GM19351 (cell line): ENCODE measurements around the gene ZNF185.

Experiments used
- ATAC-seq: cut with Tn5 transposase; IDR thresholded peaks from one replicate; pipeline ENCODE4 v1.9.1; 2021; ENCODE audit warnings: mild to moderate bottlenecking, moderate library complexity; ENCODE audit not compliant: unreplicated experiment

ZNF185 gene

DNA sequence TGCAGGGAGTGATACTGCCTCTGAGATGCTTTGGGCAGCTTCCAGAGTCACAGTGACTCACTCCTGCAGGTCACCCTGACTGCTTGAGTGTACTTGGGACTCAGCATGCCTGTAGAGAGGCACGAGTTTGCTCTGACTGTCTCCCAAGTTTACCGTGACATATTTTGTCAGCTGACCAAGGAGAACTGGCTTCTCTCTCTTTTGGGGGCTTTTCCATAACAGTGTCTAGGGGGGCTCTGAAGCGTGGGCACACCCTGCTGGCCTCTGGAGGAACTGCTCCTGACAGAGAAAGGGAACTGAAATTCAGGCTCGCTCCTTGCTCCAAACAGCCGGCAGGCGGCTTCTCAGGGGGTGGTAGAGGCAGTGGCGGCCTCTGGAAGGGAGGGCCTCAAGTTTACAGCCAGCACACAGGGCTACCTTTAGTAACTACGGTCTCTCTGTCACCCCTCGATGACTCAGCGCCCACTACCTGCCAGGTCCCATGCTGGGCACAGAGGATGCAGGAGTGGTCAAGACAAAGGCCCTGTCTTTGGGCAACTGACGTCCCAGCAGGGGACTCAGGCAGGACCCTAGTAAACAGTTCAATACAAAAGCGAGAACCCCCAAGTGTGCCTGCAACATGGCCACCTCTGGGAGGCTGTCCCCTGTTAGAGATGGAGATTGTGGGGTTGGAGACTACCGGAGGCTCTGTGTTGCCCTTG, 17.8 kb downstream of the ZNF185 start:
- ATAC-seq, result peak; percentile 89

DNA sequence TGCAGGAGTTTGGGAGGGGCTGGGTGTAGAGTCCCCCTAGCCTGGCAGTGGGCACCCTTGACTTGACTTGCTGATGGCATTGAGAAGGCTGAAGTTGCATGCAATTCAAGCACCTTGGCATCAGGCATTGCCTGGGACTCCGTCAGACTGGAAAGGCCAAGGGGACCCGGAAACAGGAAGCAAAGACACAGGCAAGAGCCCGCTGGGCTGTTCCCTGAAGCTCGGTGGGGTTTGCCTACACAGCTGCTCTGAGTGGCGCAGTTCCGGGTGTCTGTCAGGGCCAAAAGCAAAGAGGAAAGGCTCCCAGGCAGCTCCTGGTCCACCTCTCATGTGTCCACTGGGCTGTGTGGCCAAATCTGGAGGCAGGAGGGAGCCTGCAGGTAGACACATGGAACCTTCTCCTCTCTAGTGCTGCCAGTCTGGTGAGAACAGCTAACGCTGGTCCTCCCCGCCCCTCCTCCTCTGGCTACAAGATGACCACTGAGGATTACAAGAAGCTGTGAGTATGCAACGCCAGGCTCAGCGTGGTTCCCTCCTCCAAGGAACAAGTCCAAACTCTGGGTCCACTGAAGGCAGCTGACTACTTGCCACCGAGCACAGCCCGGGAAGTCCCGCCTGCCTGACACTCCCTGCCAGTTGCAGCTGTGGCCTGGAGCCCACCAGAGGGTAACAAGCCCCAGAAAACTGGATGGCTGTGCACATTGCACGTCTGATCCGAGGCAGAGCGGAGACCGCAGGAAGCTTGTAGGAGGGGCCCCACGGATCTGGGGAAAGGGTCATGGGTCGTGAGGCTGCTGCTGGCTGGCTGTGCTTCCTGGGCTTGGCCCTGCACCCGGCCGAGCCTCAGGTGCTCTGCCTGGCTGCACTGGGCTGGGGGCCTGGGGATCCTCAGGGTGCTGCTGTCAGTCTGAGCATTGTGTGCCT, 20.1 kb downstream of the ZNF185 start:
- ATAC-seq, result no peak

- ATAC-seq, result no peak
Observed at GRCh38 chrX:152918707-152919106, 20.8 kb downstream of the ZNF185 start.

GRCh38 chrX:152923599-152923998, 25.7 kb downstream of the ZNF185 start:
- ATAC-seq, result no peak

DNA sequence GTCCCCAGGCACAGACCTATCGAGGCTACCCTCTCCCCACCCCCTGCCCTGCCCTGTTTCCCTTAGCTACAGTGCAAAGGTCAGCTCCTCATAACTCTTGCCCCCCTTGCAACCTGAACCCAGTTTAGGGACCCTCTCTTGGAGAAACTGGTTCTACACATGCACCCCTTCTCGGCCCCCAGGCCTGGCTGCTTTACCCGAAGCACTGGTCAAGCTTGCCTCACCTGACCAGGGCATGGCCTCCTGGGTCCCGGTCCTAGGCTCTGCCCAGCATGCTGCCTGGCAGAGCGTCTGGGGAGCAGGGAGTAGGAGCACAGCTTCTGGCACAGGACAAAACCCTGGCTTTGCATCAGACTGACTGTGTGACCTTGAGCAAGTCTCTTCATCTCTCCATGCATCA, 28.0 kb downstream of the ZNF185 start:
- no peak for ATAC-seq

DNA sequence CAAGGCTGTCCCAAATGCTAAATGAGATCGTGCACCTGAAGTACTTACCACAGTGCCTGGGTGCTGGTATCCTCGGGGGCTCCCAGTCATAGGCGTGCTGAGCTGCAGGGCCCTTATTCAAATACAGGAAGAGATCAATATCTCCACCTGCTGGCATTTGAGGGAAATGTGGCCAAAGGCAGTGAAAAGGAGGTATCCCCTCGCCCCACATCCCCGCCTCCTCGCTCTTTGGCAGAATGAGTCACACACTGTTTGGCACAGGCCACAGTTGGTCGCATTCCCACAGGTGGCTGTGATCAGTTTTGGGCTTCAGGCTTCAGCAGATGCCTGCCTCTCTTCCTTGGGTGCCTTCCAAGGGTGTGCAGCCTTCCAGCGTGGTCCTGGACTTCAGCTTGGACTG, 28.4 kb downstream of the ZNF185 start:
- peak; percentile 89 for ATAC-seq

DNA sequence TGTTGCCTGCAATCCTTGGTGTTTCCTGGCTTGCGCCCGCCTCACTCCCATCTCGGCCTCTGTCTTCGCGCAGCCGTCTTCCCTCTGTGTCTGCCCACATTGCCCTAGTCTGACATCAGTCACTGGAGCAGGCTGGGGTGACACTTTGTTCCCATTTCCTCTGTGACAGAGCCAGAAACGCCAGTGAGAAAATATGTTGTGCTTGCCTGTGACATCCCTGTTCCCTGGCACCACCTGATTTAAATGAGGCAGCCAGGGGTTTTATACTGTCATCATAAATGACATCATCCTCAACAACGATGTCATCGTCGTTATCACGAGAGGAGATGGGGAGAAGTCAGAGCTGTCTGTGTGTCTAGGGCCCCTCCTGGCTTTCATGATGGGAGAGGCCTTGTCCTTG, 29.1 kb downstream of the ZNF185 start:
- ATAC-seq, result no peak

GRCh38 chrX:152927858-152928760, 30.2 kb downstream of the ZNF185 start:
- ATAC-seq, result no peak

GRCh38 chrX:152928761-152929400, 31.0 kb downstream of the ZNF185 start:
- no peak for ATAC-seq

DNA sequence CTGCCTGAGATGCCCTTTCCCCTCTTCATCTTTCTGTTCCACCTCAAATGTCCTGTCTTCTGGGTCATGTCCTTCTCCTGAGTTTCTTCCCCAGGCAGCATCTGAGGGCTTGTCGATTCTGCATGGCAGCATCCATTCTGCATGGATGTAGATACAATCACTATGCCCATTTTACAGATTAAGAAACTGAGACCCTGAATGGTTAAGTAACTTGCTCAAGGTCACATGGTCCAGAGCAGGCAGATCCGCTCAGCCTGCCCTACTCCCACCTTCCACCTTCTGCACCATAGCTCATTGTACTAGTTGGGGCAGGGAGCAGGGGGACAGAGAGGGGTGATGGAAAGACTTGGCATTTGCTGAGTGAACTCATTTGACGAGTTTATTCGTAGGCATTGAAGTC, 32.0 kb downstream of the ZNF185 start:
- no peak for ATAC-seq

- ATAC-seq, result no peak
Observed at GRCh38 chrX:152930516-152930915, 32.6 kb downstream of the ZNF185 start.

GRCh38 chrX:152932144-152932543, 34.3 kb downstream of the ZNF185 start:
- no peak for ATAC-seq

DNA sequence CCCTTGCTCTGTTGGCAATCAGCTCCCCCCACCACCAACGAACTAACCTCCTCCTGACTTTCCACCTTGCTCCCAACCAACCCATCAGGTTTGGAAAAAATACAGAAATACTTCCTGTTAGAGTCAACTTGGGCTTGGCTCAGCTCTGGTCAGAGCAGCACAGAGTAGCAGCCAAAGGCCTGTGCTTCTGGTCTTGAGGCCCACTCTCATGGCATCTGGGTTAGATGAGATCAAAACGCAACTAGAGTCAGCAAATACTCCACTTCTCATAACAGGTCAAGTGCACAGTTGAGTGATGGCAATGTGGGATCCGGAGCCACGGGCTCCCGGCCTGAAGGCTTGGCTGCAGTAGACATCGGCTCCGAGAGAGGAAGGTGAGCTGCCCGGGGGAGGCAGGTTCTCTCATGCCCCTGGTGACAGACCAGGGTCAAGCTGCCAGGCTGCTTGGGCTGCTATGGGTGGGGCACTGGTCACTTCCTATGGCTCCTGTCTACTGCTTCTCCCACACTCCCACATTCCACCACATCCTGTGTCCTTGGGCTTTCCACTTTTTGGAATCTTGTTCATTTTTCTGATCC, 34.8 kb downstream of the ZNF185 start:
- ATAC-seq, result no peak

DNA sequence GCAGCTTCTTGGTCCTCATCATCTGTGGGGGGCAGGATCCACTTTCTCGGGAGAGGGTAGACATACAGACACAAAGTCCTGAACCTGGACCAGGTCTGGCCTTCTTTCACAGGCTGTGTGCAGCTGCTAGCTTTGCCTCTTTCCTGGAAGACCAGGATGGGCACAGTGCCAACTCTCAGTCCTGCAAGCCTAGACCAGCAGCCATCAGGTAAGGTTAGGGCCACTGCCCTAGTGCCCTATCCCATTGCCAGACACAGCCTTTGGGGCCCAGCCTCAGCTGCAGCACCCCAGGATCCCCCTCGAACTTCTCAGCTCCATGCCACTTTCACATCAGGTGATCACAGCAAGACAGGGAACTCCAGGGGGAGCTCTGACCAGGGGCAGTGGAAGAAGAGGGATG, 38.4 kb downstream of the ZNF185 start:
- no peak for ATAC-seq

DNA sequence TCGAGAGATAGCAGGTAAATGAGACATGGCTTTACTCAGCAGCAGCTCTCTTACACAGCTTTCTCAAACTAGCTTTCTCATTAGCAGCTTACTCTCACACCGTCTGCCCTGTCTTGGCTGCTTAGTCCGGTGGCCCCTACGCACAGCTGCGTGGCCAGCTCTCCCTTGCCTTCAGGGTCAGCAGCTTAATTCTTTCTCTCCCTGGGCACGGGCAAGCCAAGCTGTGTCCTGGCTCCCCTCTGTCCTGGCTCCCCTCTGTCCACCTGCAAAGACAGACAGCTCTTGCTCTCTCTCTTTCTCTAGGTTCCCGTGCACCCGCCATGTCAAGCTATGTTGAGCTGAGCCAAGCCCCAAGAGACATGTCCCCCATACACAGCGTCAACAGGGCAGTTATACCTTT, 39.4 kb downstream of the ZNF185 start:
- ATAC-seq, result no peak

DNA sequence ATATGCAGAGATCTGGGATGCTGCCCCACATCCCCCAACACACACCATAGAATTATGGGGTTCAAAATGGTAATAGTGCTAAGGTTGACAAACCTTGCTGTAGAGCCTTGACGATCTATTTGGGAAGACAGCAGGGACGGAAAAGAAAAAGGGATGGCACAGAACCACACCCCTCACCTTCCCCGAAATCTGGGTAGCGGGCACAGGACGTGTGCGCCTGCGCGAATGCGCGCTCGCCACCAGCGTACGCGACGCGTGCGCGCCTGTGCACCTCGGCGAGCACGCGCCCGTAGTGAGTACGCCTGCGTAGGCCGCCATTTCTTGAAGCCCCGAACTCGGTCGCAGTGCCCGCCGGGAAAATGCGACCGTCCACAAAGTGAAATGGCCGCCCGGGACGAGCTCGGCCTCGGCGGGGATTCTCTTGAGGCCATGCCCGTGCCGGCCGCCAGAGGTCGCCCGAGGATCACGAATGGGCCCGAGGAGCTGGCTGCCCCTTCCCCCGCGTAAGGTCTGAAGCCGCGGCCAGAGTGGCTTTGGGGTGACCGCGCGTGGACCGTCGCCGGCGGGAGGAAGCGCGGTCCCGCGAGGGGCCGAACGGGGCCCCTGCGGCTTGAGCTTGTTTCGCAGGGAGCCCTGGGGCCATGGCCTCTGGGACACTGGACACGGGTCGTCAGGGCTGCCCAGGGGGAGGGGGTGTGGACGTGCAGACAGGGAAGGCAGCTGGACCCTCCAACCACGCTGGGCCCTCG, 43.6 kb downstream of the ZNF185 start:
- peak; percentile 90 for ATAC-seq

DNA sequence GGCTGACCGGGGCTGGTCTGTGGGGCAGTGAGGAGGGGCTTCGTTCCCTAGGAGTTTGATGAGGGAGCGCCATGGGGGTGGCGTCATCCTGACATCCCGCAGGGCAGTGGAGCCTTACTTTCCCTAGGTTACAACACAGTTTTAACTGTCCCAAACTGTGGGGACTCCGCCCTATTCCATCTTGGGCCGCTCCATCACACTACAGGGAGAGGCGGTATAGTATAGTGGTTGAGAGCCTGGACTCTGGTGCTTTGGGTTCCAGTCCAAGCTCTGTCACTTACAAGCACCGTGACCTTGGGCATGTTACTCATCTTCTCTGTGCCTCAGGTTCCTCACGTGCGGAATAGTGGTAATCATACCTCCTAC, 44.2 kb downstream of the ZNF185 start:
- ATAC-seq, result no peak

- ATAC-seq, result no peak
Observed at GRCh38 chrX:152943826-152944225, 46.0 kb downstream of the ZNF185 start.
